Midbrain (tissue), 1 donor: ENCODE measurements around the gene LPAR1.

Source experiments
- DNase-seq: peaks from one replicate; lab custom pipeline; 2025; lab: John Stamatoyannopoulos, UW

LPAR1 gene

DNA sequence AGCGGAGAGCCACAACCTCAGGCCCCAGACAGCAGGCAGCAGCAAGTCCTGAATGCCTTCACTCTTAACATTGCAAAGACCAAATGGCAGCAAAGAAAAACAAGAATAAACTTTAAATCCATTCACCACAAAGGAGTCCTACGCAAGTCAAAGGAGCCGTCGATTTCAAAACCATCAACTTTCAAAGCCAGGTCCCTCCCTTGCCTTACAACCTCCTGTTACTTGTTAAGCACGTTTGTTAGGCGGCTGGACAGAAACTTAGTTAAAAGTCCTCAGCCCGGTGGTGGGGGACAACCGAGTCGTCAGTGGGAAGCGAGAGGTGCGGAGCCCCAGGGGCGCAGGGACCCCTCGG is 938 bp downstream of the LPAR1 start:
- no peak for DNase-seq

DNA sequence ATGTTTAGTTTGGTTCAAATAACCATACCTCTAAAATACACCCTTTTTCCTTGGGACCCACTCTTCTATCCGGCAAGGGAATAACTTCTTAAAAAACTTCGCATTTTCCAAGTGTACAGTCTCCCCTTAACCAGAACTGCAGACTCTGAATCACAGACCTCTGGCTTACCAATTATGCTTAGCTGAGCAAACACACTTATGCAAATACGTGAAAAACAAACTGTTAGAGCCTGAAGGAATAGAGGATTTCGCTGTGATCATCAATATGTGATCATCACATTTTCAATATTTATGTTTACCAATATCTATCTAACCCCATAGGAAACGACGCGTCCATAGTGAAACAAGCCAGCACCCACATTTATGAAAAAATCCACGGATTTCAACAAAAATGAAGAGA is 1.3 kb downstream of the LPAR1 start:
- peak; percentile 25 for DNase-seq

DNA sequence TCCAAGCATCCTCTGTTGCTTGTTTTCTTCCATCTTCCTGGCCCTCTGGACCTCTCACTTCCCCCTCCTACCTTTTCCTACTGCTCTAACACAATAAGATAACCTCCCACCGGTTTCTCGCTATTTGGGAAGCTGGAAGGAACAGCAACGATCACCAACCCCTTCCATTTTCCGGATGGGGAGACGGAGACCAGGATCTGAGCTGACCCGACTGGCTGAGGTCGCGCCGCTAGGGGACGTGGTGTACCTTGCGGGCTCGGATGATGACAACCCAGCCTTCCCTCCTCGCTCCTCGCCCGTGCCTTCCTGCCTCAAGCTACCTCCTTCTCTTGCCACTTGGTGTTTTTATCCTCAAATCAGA is 1.9 kb downstream of the LPAR1 start:
- peak; percentile 54 for DNase-seq

DNA sequence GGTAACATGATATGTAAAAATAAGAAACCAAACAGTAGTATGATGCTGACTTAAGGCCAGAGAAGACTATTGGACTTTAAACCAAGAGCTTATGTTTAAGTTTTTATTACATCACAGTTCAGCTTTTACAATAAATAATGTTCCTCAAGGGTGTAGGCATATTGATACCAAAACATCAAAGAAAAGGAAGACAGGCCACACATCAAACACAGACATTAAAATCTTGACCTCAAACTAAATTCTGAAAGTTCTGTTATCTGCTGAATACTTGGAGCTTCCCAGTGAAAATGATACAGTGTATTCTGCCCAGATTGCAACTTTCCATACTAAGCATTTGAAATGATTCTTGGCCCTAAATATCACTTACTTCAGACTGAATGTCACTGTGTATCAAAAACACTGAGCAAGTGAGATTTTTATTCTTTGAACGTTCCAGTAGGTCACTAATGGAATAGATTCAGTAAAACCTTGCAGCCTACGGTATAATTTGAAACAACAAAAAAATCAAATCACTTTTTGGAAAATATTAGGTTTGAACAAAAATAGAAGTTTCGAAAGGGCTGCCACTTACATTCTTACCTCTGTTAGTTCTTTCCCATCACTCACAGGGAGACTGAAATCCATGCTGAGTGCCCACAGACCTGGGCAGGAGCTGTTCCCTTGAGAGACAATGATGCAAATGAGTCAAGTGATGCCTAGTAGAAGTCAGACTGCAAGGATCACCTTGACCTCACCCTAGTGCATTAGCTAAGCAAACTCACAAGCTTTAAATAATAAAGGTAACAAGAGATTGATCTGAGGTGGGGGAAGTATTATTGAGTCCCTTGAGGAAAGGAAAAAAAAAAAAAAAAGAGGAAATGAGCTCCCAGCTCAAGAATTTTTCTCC is 2.5 kb downstream of the LPAR1 start:
- no peak for DNase-seq

DNA sequence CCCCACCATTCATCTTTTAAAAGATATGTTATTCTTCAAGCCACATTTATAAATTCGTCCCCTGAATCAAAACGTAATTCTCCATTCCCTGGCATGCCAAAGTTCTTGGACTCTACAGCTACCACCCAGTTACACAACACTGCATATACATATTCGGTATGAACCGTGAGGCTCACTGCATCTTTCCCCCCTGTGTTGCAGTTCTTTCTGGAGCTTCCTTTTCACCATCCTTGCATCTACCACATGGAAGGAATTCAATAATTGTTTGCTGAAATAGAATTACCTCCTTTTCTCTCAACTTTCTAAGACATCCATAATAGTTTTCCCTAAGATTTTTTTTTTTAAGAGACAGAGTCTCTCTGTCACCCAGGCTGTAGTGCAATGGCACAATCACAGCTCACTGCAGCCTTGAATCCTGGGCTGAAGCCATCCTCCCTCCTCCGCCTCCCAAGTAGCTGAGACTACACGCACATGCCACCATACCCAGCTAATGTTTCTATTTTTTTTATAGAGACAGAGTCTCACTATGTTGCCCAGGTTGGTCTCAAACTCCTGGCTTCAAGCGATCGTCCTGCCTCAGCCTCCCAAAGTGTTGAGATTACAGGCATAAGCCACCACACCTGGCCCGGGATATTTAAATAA is 3.3 kb downstream of the LPAR1 start:
- DNase-seq: peak; percentile 24

DNA sequence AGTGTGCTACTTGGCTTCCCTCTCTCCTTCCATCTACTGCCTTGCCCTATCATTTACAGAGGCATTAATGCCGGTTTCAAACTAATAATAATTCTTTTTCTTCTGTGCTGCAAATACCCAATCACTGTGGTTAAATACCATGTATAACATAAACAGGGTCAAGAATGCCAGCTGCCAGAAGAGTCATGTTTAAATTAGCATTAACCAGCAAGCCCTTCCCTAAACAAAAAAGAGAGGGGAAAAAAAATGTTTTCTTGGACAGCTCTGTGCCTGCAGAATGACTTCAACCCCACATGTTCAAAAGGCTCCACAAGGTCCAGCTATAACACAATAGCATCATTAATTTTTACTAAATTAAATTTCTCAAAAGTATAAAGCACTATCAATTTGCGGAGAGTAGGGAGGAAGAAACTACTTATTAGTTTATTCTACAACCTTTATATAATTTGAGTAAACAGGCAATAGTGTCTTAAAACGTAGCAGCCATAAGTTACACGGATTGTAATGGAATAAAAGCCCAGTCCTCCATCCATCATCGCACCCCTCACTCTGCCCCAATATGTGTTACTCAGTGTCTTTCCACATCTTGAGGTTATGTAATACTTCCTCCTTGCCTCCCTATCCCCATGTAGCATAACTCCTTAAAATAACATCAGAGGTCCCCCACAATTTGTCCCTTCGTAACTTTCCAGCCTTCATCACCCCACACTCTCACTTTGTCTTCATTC is 3.9 kb downstream of the LPAR1 start:
- peak; percentile 47 for DNase-seq

DNA sequence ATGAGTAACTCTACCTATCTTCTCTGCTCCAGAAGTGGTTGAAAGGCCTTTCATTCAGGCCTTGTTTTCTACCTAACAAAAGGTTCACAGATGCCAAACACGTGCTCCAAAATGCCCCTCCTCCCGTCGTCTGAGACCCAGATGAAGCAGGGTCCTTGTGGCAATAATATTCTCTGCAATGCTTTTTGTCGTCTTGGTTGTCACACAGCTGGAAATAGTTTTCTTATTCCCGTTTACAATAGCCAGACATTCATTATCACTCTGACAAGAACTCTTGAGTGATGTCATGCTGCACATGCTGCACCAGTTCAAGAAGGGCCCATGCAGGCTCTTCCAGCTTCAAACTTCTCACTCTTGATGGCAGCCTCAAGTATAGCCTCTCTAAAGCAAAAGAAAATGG is 7.8 kb downstream of the LPAR1 start:
- no peak for DNase-seq

DNA sequence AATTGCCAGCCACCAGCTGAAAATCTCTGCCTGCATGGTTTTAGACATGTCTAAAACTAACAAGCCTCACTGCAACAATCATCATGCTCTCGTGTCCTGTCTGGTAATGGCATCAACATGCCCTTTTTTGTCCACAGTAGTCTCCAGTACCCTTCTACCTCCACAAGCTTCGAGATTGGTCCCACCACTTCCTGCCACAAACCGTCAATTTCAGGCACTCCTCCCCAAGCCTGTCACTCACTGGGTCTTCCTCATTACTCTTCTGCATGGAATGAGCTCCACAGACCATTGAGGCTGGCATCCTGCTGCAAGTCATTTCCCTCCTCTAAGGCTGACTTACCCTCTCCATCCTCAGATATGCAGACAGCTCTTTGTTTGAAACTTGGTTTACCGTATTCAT is 9.0 kb downstream of the LPAR1 start:
- DNase-seq: no peak

DNA sequence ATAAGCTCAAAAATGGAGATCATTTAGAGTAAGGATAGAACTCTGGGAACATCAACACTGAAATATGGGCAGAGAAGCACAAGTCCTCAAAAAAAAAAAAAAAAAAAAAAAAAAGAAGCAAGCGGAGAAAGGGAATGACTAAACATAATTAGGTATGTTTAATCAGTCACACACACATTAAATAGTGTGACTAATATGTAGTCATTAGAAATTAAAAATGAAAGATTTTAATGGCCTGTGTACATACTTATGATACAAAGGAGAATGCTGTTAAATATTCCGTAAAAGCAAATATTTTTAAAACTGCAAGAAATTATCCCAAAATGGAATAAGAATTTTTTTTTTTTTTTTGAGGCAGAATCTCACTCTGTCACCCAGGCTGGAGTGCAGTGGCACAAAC is 10.5 kb downstream of the LPAR1 start:
- DNase-seq: no peak

DNA sequence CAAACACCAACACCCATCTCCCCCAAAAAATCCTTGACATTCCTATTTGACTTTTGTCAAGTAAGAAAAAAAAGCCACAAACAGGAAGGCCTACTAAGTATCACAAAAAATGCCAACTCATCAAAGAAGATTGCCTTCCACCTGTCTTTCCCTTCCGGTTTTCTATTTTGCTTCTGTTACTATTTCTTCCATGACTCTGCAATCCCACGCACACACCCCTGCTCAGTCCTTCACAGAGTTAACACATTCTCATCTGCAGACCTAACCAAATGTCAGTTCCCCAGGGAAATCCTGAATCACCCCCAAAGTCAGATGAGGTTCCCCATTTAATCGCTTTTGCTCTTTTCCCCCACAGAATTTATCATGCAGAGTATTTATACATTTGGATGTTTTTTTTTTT is 15.1 kb downstream of the LPAR1 start:
- no peak for DNase-seq

DNA sequence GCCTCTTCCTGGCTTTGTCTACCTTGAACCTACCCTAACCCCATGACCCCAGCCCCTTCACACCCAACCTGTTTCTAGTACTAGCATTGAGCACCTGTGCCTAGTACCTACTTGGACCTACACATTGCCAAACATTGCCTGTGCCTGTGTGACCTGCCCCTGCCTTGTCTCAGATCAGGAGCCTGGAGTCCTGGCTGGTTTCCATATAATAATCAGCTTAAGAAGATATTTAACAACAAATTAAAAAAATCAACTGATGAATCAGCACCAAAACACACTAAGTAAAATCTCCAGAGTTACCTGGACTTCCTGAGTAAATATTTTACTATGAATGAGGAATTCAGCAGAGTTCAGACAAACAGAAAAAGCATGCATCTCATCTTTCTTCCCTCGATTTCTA is 17.7 kb downstream of the LPAR1 start:
- no peak for DNase-seq

DNA sequence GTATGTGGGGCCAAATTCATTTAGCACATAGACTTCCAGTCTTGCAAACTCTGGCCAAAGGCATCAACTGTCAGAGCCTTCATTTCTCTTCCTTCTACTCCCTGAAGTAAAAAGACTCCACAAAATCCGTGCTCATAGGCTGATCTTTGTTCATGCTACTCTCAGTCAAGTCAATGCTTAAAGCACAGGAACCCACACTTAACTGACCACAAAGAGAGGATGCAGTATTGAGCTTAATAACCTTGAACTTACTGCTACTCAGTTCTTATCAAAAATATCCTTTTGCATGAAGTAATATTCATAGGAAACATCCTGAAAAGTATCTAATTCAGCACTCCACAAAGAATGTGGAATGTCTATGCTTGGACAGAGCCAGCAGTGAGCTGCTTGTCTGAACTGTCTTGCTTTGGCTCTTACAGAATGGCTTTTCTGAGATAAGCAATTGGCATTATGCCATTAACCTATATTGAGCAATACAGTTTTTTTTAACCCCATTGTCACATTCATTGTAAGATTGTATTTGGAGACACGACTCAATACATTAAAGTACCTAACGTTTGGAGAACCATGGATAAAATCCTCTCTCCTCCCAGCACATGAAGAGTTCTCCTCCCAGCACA is 21.7 kb downstream of the LPAR1 start:
- DNase-seq: no peak

DNA sequence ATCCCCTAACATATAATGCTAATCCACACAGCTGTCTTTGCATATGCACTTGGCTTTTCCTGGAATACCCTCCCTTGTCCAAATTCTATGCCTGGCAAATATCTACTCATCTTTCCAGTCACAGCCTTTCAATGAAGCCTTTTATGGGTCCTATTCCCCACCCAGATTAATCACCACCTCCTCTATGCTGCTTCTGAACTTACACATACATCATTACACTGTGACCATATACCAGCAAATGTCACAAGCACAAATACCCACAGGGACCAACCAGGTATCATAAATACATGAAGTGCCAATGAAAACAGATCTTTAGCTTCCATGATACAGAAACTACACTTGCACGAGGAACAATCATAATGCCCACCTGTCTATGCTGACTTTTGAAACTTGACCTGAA is 22.3 kb downstream of the LPAR1 start:
- no peak for DNase-seq

DNA sequence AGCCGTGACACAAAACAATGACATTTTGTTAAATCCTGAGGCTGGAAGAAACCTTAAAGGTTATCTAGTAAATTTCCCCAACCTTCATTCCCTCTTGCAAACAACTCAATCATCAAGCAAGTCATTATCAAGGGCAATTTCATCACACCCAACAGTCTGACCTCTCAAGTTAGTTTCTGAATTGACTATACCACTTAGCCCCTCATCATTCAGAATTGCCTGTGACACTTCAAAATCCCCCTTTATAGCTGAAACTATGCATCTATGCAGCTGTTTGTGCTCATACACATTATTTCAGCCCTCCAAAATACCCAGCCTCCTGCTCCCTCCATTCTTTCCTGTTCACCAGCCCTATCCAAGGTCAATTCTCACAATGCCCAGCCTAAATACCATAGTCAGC is 24.6 kb downstream of the LPAR1 start:
- no peak for DNase-seq

DNA sequence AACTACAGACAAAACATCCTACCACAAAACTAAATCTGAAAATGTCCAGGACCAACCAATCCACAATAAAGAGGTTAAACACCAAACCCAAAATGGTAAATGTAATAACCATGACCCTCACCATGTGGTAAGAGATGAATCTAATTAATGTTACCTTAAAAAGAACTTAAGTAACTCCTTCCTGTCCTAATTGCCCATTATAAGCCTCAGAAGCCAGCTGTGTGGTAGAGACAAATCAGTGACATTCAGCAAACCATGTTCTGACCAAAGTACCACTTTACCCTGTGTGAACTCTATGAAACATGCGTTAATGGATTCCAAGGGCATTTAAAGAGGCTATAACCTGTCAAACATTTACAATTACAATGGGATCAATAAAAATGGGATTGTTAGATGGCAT is 25.0 kb downstream of the LPAR1 start:
- DNase-seq: no peak

DNA sequence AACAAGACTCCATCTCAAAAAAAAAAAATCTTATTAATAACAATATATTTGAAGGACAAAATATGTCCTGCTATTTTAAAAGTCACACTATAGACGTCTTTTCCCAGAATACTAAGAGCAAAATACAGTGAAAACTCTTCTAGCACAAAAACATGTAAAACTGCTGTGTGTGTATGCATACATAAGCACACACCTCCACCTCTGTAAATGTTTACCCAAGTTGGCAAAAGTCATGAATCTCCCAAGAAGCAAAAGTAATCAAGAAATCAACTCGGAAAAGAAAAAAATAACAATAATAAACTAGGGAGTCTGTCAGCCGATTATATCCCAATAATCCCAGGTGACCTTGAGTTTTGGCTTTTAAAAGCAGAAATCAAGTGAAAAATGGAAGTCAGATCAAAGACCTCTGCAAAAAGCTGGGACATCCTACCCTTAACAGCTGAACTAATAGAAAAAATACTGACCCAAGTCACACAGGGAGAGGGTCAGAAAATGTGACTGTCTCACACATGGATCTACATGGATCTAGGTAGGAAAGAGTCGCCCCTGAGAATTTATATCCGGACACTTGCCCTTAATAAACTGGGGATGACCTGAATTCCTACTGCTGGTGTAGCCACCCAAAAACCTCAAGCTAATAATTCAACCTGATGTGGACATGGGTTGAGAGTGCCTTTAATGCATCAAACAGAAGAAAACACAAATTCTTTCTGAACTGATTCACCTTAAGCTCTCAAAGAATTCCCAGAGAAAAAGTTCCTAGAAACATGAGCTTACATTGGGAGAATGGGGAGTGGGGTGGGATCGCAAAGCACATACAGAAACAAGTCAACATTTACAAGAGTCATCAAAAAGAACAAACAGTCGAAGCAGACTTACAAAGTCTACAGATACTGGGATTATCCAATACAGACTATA is 29.9 kb downstream of the LPAR1 start:
- DNase-seq: no peak

DNA sequence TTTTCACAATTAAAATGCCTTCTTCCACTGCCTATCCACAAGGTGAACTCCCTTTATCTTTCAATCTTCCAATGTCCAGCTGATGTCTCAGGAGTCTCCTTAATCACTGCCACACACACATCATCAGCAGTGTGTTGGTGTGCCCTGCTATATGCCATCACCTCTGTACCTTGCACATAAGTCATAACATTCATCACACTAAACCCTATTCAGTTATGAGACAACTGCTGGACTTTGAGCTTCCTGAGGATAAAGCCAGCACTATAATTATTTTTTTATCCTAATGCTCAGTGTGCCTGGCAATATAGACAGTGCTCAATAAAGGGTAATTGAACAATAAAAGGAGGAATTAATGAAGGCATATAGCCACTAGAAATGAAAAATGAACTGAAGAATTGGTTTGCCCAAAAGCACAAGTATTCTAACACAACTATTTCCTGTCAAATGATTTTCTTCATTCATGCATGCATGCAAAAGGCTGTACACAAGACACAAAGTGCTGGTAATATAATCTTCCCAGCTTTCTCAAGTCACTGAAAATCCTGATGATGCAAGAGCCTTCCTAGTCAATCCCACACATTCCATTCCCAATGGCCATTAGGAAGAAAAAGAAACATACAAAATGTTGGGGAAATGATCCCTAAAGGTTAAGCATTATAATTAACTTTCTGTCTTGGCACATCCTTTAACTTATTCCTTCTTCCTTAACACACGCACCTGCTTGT is 32.4 kb downstream of the LPAR1 start:
- no peak for DNase-seq

DNA sequence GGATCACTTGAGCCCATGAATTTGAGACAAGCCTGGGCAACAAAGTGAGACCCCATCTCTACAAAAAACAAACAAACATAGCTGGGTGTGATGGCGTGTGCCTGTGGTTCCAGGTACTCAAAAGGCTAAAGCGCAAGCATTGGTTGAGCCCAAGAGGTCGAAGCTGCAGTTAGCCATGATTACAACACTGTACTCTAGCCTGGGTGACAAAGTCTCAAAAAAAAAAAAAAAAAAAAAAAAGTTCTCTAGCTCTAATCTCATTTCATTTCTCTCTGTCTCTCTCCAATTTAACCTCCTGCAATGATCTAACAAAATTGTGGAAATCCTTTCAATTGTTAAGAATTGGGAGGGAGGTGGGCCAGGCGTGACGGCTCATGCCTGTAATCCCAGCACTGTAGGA is 33.3 kb downstream of the LPAR1 start:
- DNase-seq: no peak

DNA sequence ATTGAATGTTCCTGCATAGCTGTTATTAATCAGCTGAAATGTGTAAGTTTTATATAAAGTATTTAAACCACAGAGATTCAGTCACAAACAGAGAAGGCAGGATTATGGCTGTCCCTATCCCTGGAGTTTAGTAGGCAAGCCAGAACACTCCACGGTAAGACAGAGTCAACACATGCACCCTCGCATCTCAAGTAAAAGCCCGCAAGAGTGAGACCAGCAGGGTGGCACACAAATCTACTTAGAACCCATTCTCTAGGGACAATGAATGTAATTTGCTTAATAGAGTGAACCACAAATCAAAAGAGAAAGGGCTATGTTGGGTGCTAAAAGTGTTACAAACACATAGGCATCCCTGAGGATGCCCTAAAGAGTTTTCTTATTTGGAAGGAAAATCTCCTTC is 35.1 kb downstream of the LPAR1 start:
- DNase-seq: no peak

DNA sequence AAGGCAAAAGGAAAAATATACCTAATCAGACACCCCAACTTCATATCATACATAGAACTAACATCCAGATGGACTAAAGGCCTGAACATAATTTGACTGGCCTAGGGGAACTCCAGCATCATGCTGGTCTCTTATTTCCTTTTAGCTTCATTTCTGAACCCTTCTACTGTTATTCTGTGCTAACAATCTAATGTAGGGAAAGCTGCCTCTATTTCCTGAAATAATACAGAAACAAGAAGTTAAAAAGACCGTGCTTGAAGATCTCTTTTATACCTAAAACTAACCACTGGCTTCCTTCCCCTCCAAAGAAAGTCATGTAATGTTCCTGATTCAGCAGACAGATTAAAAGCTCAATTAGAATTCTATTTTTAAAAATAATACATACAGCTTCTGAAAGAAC is 36.7 kb downstream of the LPAR1 start:
- peak; percentile 27 for DNase-seq

DNA sequence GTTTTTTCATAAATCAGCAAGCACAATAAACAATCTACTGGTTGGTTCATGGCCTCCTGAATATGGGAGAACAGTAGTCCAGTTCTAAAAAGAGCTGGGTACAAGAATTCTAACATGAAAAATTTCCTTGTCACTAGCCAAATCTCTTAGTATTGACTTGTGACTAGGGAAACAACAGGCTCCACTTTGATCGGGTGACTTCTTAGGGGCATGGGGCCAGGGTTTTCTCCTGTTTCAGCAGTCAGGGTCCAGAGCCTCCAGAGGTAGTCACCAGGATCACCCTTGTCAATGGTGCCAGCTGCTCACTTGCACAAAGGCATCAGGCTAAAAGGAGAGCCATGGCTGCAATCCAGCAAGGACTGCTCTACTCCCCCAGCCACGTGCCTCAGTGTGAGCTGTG is 38.1 kb downstream of the LPAR1 start:
- DNase-seq: peak; percentile 75
